IMR-90 (cell line): ENCODE data around the gene HOXD13. TPM values are rescaled to one million over a fixed set of nuclear protein-coding genes. Genes with fewer than 3 reads are reported as not detected.

Experiments
- ATAC-seq: fragments of 200-7000 bp; cut with Tn5 transposase; 2 replicates; pipeline ENCODE4 v1.9.1; 2020; ENCODE audit warnings: low read depth, mild to moderate bottlenecking, moderate library complexity
- BruUV-seq: library from RNA; stranded (reverse); fragments of 400-500 nt; replicated peaks from 2 replicates; lab custom pipeline; 2021; lab: Mats Ljungman, UMichigan
- CTCF ChIA-PET: fragments of 300-600 bp; formaldehyde crosslinking; extraction: SDS; loops from one replicate; lab custom pipeline; 2021; ENCODE audit warnings: antibody characterized with exemption; lab: Yijun Ruan, JAX
- POLR2A ChIA-PET: fragments of 300-600 bp; sonication (Branson Sonifier 250); formaldehyde crosslinking; loops from one replicate; lab custom pipeline; 2022; ENCODE audit warnings: antibody characterized with exemption; ENCODE audit not compliant: unreplicated experiment; lab: Charles Lee
- DNase-seq: peaks from one replicate; pipeline ENCODE4 v3.0.0; 2013
- H2AFZ ChIP-seq: replicated peaks from 2 replicates; pipeline ENCODE3; 2013; ENCODE audit warnings: low read length, mild to moderate bottlenecking; ENCODE audit not compliant: poor library complexity
- H2AK5ac ChIP-seq: 2 replicates; pipeline ENCODE4 v1.6.1; 2013; ENCODE audit warnings: low read depth, low read length, inconsistent platforms
- H2AK9ac ChIP-seq: replicated peaks from 2 replicates; pipeline ENCODE3; 2013; ENCODE audit warnings: mild to moderate bottlenecking, low read depth, low read length, moderate library complexity; ENCODE audit not compliant: poor library complexity
- H2BK120ac ChIP-seq: 2 replicates; pipeline ENCODE4 v1.6.1; 2013; ENCODE audit warnings: low read depth, low read length, inconsistent platforms
- H2BK15ac ChIP-seq: 3 replicates; pipeline ENCODE4 v1.6.1; 2013; ENCODE audit warnings: low read depth, low read length, inconsistent platforms
- H2BK20ac ChIP-seq: 2 replicates; pipeline ENCODE4 v1.6.1; 2013; ENCODE audit warnings: low read depth, mild to moderate bottlenecking, inconsistent platforms, low read length, moderate library complexity
- H2BK5ac ChIP-seq: 2 replicates; pipeline ENCODE4 v1.6.1; 2013; ENCODE audit warnings: mild to moderate bottlenecking, low read depth, low read length, inconsistent platforms; ENCODE audit not compliant: poor library complexity, severe bottlenecking
- H3K14ac ChIP-seq: replicated peaks from 2 replicates; pipeline ENCODE4 v1.6.1; 2013; ENCODE audit warnings: low read depth, low read length, inconsistent platforms
- H3K18ac ChIP-seq: 2 replicates; pipeline ENCODE4 v1.6.1; 2013; ENCODE audit warnings: low read depth, low read length, control low read depth
- H3K23ac ChIP-seq: 2 replicates; pipeline ENCODE4 v1.6.1; 2013; ENCODE audit warnings: low read depth, low read length, inconsistent platforms
- H3K27ac ChIP-seq: 2 replicates; pipeline ENCODE4 v1.5.1; 2013; ENCODE audit warnings: mild to moderate bottlenecking, control low read depth, low read length; ENCODE audit not compliant: insufficient read depth
- H3K27me3 ChIP-seq: 2 replicates; pipeline ENCODE4 v1.6.1; 2013; ENCODE audit warnings: low read length; ENCODE audit not compliant: control insufficient read depth, insufficient read depth
- H3K36me3 ChIP-seq: 2 replicates; pipeline ENCODE4 v1.6.1; 2013; ENCODE audit warnings: low read length, mixed read lengths; ENCODE audit not compliant: control insufficient read depth, insufficient read depth
- H3K4ac ChIP-seq: 2 replicates; pipeline ENCODE4 v1.6.1; 2013; ENCODE audit warnings: low read depth, low read length, inconsistent platforms
- H3K4me1 ChIP-seq: 2 replicates; pipeline ENCODE4 v1.6.1; 2013; ENCODE audit warnings: low read length, mixed read lengths; ENCODE audit not compliant: control insufficient read depth, insufficient read depth
- H3K4me2 ChIP-seq: 2 replicates; pipeline ENCODE4 v1.6.1; 2013; ENCODE audit warnings: low read depth, mild to moderate bottlenecking, control low read depth, low read length, moderate library complexity
- H3K4me3 ChIP-seq: 2 replicates; pipeline ENCODE4 v1.5.1; 2013; ENCODE audit warnings: low read depth, mild to moderate bottlenecking, control low read depth, low read length, moderate library complexity; ENCODE audit not compliant: insufficient read depth
- H3K56ac ChIP-seq: 2 replicates; pipeline ENCODE4 v1.6.1; 2013; ENCODE audit warnings: low read length, inconsistent platforms; ENCODE audit not compliant: insufficient read depth; ENCODE audit errors: extremely low read depth
- H3K79me1 ChIP-seq, 2 experiments: 2 replicates each; pipeline ENCODE4 v1.6.1; 2013; ENCODE audit warnings: low read length in 2 of 2, inconsistent platforms in 1 of 2, low read depth in 1 of 2
- H3K9ac ChIP-seq: 2 replicates; pipeline ENCODE4 v1.6.1; 2013; ENCODE audit warnings: low read depth, low read length, control low read depth
- H3K9me1 ChIP-seq: 2 replicates; pipeline ENCODE4 v1.6.1; 2013; ENCODE audit warnings: low read length, inconsistent platforms; ENCODE audit not compliant: insufficient read depth
- H3K9me3 ChIP-seq: 2 replicates; pipeline ENCODE4 v1.6.1; 2013; ENCODE audit warnings: low read length; ENCODE audit not compliant: control insufficient read depth, insufficient read depth
- H4K20me1 ChIP-seq: 2 replicates; pipeline ENCODE4 v1.6.1; 2013; ENCODE audit warnings: low read length, inconsistent platforms; ENCODE audit not compliant: insufficient read depth
- H4K5ac ChIP-seq: 2 replicates; pipeline ENCODE4 v1.6.1; 2013; ENCODE audit warnings: mild to moderate bottlenecking, low read depth, low read length, control low read depth
- H4K8ac ChIP-seq, 2 experiments: 2 replicates each; pipeline ENCODE4 v1.6.1; 2013; ENCODE audit warnings: low read depth in 2 of 2, low read length in 2 of 2, control low read depth in 1 of 2, inconsistent platforms in 1 of 2
- H4K91ac ChIP-seq: 2 replicates; pipeline ENCODE4 v1.6.1; 2013; ENCODE audit warnings: low read depth, low read length, inconsistent platforms; ENCODE audit not compliant: insufficient read depth
- CHD1 ChIP-seq: IDR thresholded peaks from 2 replicates; pipeline ENCODE4 v1.6.1; 2012; ENCODE audit warnings: low read depth, low read length, improper control_type of control experiment
- CTCF ChIP-seq: conservative IDR thresholded peaks from 2 replicates; pipeline ENCODE4 v1.5.1; 2012; ENCODE audit warnings: mild to moderate bottlenecking, low read depth, low read length, improper control_type of control experiment
- ELK1 ChIP-seq: fragments of 150-350 bp; IDR thresholded peaks from 2 replicates; pipeline ENCODE4 v1.6.1; 2016; ENCODE audit warnings: low read depth, mild to moderate bottlenecking, low read length, moderate library complexity, borderline replicate concordance
- MAFK ChIP-seq: IDR thresholded peaks from 2 replicates; pipeline ENCODE4 v1.6.1; 2012; ENCODE audit warnings: low read depth, low read length, improper control_type of control experiment
- MAZ ChIP-seq: IDR thresholded peaks from 2 replicates; pipeline ENCODE4 v1.6.1; 2012; ENCODE audit warnings: low read depth, mild to moderate bottlenecking, low read length, improper control_type of control experiment, moderate library complexity, borderline replicate concordance
- MXI1 ChIP-seq: IDR thresholded peaks from 2 replicates; pipeline ENCODE4 v1.6.1; 2012; ENCODE audit warnings: low read depth, mild to moderate bottlenecking, low read length, moderate library complexity, borderline replicate concordance
- NFE2L2 ChIP-seq: fragments of 150-350 bp; IDR thresholded peaks from 2 replicates; pipeline ENCODE4 v1.6.1; 2016; ENCODE audit warnings: low read depth, mild to moderate bottlenecking, low read length
- POLR2A ChIP-seq: IDR thresholded peaks from 2 replicates; pipeline ENCODE4 v1.6.1; 2012; ENCODE audit warnings: mild to moderate bottlenecking, low read depth, low read length
- RAD21 ChIP-seq: IDR thresholded peaks from 2 replicates; pipeline ENCODE4 v1.6.1; 2012; ENCODE audit warnings: low read length, improper control_type of control experiment
- RCOR1 ChIP-seq: IDR thresholded peaks from 2 replicates; pipeline ENCODE4 v1.6.1; 2012; ENCODE audit warnings: mild to moderate bottlenecking, low read length, improper control_type of control experiment; ENCODE audit not compliant: insufficient replicate concordance
- WGBS, 2 experiments: methylation state at CpG; one replicate each; pipeline versions ENCODE4 v1.1.5 to v1.1.7; 2013; ENCODE audit warnings: missing lambda C conversion rate in 2 of 2; ENCODE audit not compliant: insufficient read length in 1 of 2; ENCODE audit errors: extremely low coverage in 2 of 2; 5-methylcytosine and 5-hydroxymethylcytosine counted together
- dilution Hi-C: fragments of 300-500 bp; cut with HindIII; formaldehyde crosslinking; loops from one replicate; pipeline ENCODE4 v1.14.3; 2018; ENCODE audit warnings: low sequenced_read_pairs; ENCODE audit not compliant: unreplicated experiment
- in situ Hi-C: fragments of 300-500 bp; cut with MboI; formaldehyde crosslinking; loops from 3 replicates; pipeline ENCODE4 v1.14.3; 2019; ENCODE audit warnings: low sequenced_read_pairs, inconsistent platforms, mixed read lengths
- intact Hi-C: fragments of 100-400 bp; cut with micrococcal nuclease; formaldehyde crosslinking; loops from 2 replicates; pipeline ENCODE4 v1.10.0; 2022
- polyA plus RNA-seq, 3 experiments: library from polyadenylated mRNA; depleted of rRNA; stranded (reverse); fragments of >200 nt; gene quantifications; 2 replicates each; pipeline ENCODE4 v1.2.3, GENCODE V29; 2012; ENCODE audit warnings: low replicate concordance in 1 of 3
- total RNA-seq: library from RNA; depleted of rRNA; stranded (reverse); fragments of >200 nt; gene quantifications from 2 replicates; pipeline ENCODE4 v1.2.3, GENCODE V29; 2012

The HOXD13 gene
- total and polyA plus RNA-seq, 2 of the 4 experiments (the other 2 are of a cell fraction) = not detected

- ChIA-PET CTCF (interaction anchor here (0.7 to 3.1 kb wide), 6 partner anchors 9 to 1017 kb away, joined by 3 to 23 read pairs (median 3); no protein-coding TSS in a partner anchor), POLR2A (no interaction called here)
- no CpG with 5 or more reads among the region's 4 CpGs for WGBS, 2 experiments
- Histone ChIP-seq H3K18ac (no peak overlapping the region), H3K56ac (no peak overlapping the region), H3K9me3 (peaks cover 1% of the 10 kb centered on the region), H3K4me1 (no peaks in the 10 kb centered on the region), H4K5ac (no peak overlapping the region), H3K4me2 (no peak overlapping the region), H4K91ac (no peak overlapping the region), H2BK5ac (no peak overlapping the region), H3K9me1 (no peaks in the 10 kb centered on the region), H3K4ac (no peak overlapping the region), H3K36me3 (no peaks in the 10 kb centered on the region), H2AK5ac (no peak overlapping the region), H2AFZ (no peak overlapping the region), H3K23ac (no peak overlapping the region), H3K27ac (no peak overlapping the region), H3K9ac (no peak overlapping the region), H3K4me3 (no peak overlapping the region), H2AK9ac (no peak overlapping the region), H4K20me1 (no peaks in the 10 kb centered on the region), H3K14ac (no peak overlapping the region), H2BK20ac (no peak overlapping the region), H2BK15ac (no peak overlapping the region), H2BK120ac (no peak overlapping the region), H4K8ac (no peak overlapping the region), H3K79me1 (no peaks in the 10 kb centered on the region), H3K27me3 (peaks cover 88% of the 10 kb centered on the region)
- no TSS peak for BruUV-seq
- DNase-seq = no peak
- dilution Hi-C loops (no loop called here), intact Hi-C loops (no loop called here), in situ Hi-C loops (no loop called here)
- TF ChIP-seq MXI1 (no peak), MAZ (no peak), MAFK (no peak), NFE2L2 (no peak), CTCF (no peak), RAD21 (no peak), ELK1 (no peak), RCOR1 (no peak), CHD1 (no peak), POLR2A (no peak)
- ATAC-seq = no peak
Measured at GRCh38 chr2:176131848-176132158, 39.3 kb downstream of the HOXD13 start.
